Measurements from ENCODE around the gene ZFHX3. TPM values are rescaled to one million over a fixed set of nuclear protein-coding genes. Genes with fewer than 3 reads are reported as not detected.

ZFHX3 gene
- polyA plus RNA-seq, 1 donor (not counting 4 experiments of a cell fraction or from before 2014, with no cell fraction given) = 1.2 TPM

DNA sequence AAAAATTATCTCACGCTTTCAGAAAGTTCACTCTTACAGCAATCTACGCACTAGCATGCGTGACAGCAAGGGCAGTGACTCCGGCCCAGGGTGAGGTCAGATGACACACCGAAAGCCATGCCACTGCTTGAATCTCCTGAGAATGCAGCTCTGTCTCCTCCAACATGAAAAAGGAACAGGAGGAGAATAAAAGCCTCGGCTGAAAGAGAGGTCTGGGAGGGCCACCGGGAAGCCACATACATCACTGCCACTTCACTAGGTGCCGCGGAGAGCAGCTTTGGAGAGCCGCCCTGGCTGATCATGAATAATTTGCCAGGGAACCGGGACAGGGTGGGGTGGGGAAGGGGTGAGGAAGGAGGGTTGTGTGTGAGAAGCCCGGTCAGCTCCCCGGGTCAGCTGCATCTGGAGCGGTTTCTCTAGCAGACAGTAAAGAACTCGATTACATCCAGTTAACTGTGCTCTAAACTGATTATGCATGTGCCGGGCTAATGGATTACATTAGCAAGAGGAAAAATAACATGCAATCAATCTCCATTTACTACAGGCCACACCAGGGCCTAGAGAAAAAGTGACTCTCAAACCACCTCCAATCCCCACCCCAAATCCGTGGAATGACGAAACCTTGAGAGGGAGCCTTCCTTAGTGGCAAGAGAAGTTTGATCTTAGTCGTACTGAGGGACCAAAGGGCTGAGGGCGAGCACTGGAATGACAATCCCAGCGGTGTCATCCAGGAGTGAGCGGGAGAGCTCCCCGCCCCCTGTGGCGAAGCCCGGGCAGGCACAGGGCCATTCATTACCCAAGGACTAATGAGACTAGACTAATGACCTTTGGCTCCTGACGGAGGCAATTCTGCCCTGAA lies 100.3 kb downstream of the ZFHX3 start:
- Histone ChIP-seq H3K4me1 (ENCODE audit: control insufficient read depth, extremely low read depth, insufficient read depth, low read length) (no peaks in the 10 kb centered on the region), H3K79me2 (ENCODE audit: control insufficient read depth, insufficient read depth, low read length) (no peaks in the 10 kb centered on the region), H3K27me3 (ENCODE audit: control insufficient read depth, extremely low read depth, insufficient read depth, low read length) (no peaks in the 10 kb centered on the region), H3K27ac (ENCODE audit: control insufficient read depth, insufficient read depth, low read length) (no peak overlapping the region), H4K20me1 (ENCODE audit: control insufficient read depth, extremely low read depth, insufficient read depth, low read length) (peaks cover 3% of the 10 kb centered on the region), H3K9me1 (ENCODE audit: control insufficient read depth, extremely low read depth, insufficient read depth, low read length) (no peaks in the 10 kb centered on the region), H2AFZ (ENCODE audit: control insufficient read depth, low read length) (no peak overlapping the region), H3K9me3 (ENCODE audit: control insufficient read depth, low read depth, low read length) (no peaks in the 10 kb centered on the region), H3K4me2 (ENCODE audit: control insufficient read depth, extremely low read depth, insufficient read depth, low read depth, low read length) (no peak overlapping the region), H3K4me3 (ENCODE audit: control insufficient read depth in 2 of 3, extremely low read depth in 1 of 3, insufficient read depth in 2 of 3, low read depth in 1 of 3, low read length in 3 of 3) (no peak overlapping the region), H3K9ac (ENCODE audit: control insufficient read depth, extremely low read depth, insufficient read depth, low read length) (no peak overlapping the region), H3K36me3 (ENCODE audit: control insufficient read depth in 2 of 2, extremely low read depth in 1 of 2, insufficient read depth in 2 of 2, low read length in 2 of 2) (peaks cover 5% of the 10 kb centered on the region in 2 experiments)
- dilution Hi-C loops (cut with MboI; ENCODE audit: extremely low pct_ligation_motif_present, low sequenced_read_pairs) = no loop called here
- FAIRE-seq (no peak), DNase-seq (ENCODE audit: low read depth, low spot score) (no peak)
- TF ChIP-seq CTCF (optimal IDR thresholded peaks at IDR 0.05 in 1 of 3, IDR thresholded peaks at IDR 0.05 in 1 of 3, conservative IDR thresholded peaks at IDR 0.05 in 1 of 3; ENCODE audit: extremely low read depth in 1 of 3, insufficient read depth in 2 of 3, low read length in 3 of 3) = no peak
- TF ChIP-seq EZH2 (IDR thresholded peaks at IDR 0.05; ENCODE audit: low read length) = no peak

GRCh38 chr16:72946474-72947194 lies 101.3 kb downstream of the ZFHX3 start:
- no peak overlapping the region for H3K27ac ChIP-seq (ENCODE audit: control insufficient read depth, insufficient read depth, low read length)
- H3K27me3 ChIP-seq (ENCODE audit: control insufficient read depth, extremely low read depth, insufficient read depth, low read length) = no peaks in the 10 kb centered on the region
- H3K4me3 ChIP-seq (ENCODE audit: control insufficient read depth in 2 of 3, extremely low read depth in 1 of 3, insufficient read depth in 2 of 3, low read depth in 1 of 3, low read length in 3 of 3) = no peak overlapping the region
- H3K4me2 ChIP-seq (ENCODE audit: control insufficient read depth, extremely low read depth, insufficient read depth, low read depth, low read length) = no peak overlapping the region
- no peaks in the 10 kb centered on the region for H3K4me1 ChIP-seq (ENCODE audit: control insufficient read depth, extremely low read depth, insufficient read depth, low read length)
- H4K20me1 ChIP-seq (ENCODE audit: control insufficient read depth, extremely low read depth, insufficient read depth, low read length) = peaks cover 3% of the 10 kb centered on the region
- dilution Hi-C loops (cut with MboI; ENCODE audit: extremely low pct_ligation_motif_present, low sequenced_read_pairs) = no loop called here
- no peak overlapping the region for H3K9ac ChIP-seq (ENCODE audit: control insufficient read depth, extremely low read depth, insufficient read depth, low read length)
- no peak for FAIRE-seq
- no peaks in the 10 kb centered on the region for H3K79me2 ChIP-seq (ENCODE audit: control insufficient read depth, insufficient read depth, low read length)
- H2AFZ ChIP-seq (ENCODE audit: control insufficient read depth, low read length) = no peak overlapping the region
- H3K9me1 ChIP-seq (ENCODE audit: control insufficient read depth, extremely low read depth, insufficient read depth, low read length) = no peaks in the 10 kb centered on the region
- no peaks in the 10 kb centered on the region for H3K9me3 ChIP-seq (ENCODE audit: control insufficient read depth, low read depth, low read length)
- H3K36me3 ChIP-seq (ENCODE audit: control insufficient read depth in 2 of 2, extremely low read depth in 1 of 2, insufficient read depth in 2 of 2, low read length in 2 of 2) = peaks cover 5% of the 10 kb centered on the region in 2 experiments
- TF ChIP-seq EZH2 (IDR thresholded peaks at IDR 0.05; ENCODE audit: low read length) (no peak), CTCF (optimal IDR thresholded peaks at IDR 0.05 in 1 of 3, IDR thresholded peaks at IDR 0.05 in 1 of 3, conservative IDR thresholded peaks at IDR 0.05 in 1 of 3; ENCODE audit: extremely low read depth in 1 of 3, insufficient read depth in 2 of 3, low read length in 3 of 3) (no peak)
- no peak for DNase-seq (ENCODE audit: low read depth, low spot score)
